ENCODE data around the gene CLRN2.

The CLRN2 gene

GRCh38 chr4:17514865-17515264 lies at the start of gene CLRN2:
Gene CLRN2, plus strand, starts transcription at chr4:17515165. Its CDS starts 102 bp downstream, at chr4:17515267.
- no peak for DNase-seq

- DNase-seq, result no peak
Measured at GRCh38 chr4:17468619-17469221, 46.2 kb upstream of the CLRN2 start.

- no peak for DNase-seq
Measured at GRCh38 chr4:17469931-17470674, 44.9 kb upstream of the CLRN2 start.

GRCh38 chr4:17475481-17475880 lies 39.5 kb upstream of the CLRN2 start:
- DNase-seq, result no peak

GRCh38 chr4:17476853-17477252 lies 38.1 kb upstream of the CLRN2 start:
- DNase-seq, result no peak

GRCh38 chr4:17477774-17478472 lies 37.0 kb upstream of the CLRN2 start:
- no peak for DNase-seq

- DNase-seq, result no peak
Measured at GRCh38 chr4:17480210-17480927, 34.6 kb upstream of the CLRN2 start.

GRCh38 chr4:17480955-17481354 lies 34.0 kb upstream of the CLRN2 start:
- no peak for DNase-seq

- no peak for DNase-seq
Measured at GRCh38 chr4:17482716-17483115, 32.2 kb upstream of the CLRN2 start.

GRCh38 chr4:17489123-17489522 lies 25.8 kb upstream of the CLRN2 start:
- DNase-seq, result no peak

GRCh38 chr4:17489721-17490120 lies 25.2 kb upstream of the CLRN2 start:
- no peak for DNase-seq

- no peak for DNase-seq
Measured at GRCh38 chr4:17490575-17491059, 24.3 kb upstream of the CLRN2 start.

- no peak for DNase-seq
Measured at GRCh38 chr4:17491196-17491595, 23.8 kb upstream of the CLRN2 start.

GRCh38 chr4:17492058-17492741 lies 22.8 kb upstream of the CLRN2 start:
- no peak for DNase-seq

- no peak for DNase-seq
Measured at GRCh38 chr4:17492876-17493275, 22.1 kb upstream of the CLRN2 start.

- DNase-seq, result no peak
Measured at GRCh38 chr4:17493619-17494018, 21.3 kb upstream of the CLRN2 start.

GRCh38 chr4:17494258-17495190 lies 20.4 kb upstream of the CLRN2 start:
- DNase-seq, result no peak

- DNase-seq, result no peak
Measured at GRCh38 chr4:17497890-17498523, 17.0 kb upstream of the CLRN2 start.

- DNase-seq, result no peak
Measured at GRCh38 chr4:17500574-17500973, 14.4 kb upstream of the CLRN2 start.

- DNase-seq, result no peak
Measured at GRCh38 chr4:17502756-17503155, 12.2 kb upstream of the CLRN2 start.

GRCh38 chr4:17504081-17504480 lies 10.9 kb upstream of the CLRN2 start:
- DNase-seq, result no peak

Data from activated CD8-positive, alpha-beta memory T cell treated with anti-CD3 and anti-CD28 coated beads, Interleukin-2, amount 50 U/mL, for 4 hours (primary cell).